PC-9 (cell line): ENCODE results near the gene NPEPL1.

ENCODE experiments used
- CTCF ChIP-seq: fragments of 200-600 bp; sonication (generic); conservative IDR thresholded peaks from 2 replicates; pipeline ENCODE4 v1.6.1; 2017; ENCODE audit warnings: mixed run types, antibody characterized with exemption, mild to moderate bottlenecking, moderate library complexity
- EZH2 ChIP-seq: fragments of 200-600 bp; sonication (generic); IDR thresholded peaks from 2 replicates; pipeline ENCODE4 v1.8.0; 2017; ENCODE audit warnings: antibody characterized with exemption, low read depth

DNA sequence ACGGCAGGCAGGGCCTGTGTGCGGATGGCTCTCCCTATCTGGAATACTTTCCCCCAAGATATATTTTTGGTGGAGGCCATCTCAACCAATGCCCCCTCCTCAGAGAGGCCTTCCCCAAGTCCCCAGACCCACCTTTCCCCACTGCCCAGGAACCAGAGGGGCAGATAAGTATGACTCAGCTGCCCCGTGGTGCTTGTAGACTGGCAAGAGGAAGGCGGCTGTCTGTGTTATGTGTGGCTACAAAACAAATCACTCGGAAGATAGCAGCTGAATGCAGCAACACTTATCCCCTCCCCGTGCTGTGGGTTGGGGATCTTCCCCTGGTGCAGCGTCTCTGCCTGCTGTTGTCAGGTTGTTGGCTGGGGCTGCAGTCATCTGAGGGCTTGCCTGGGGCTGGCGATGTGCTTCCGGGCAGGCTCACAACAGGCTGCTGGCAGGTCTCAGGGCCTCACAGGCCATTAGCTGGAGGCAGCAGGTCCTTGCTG lies 7.1 kb downstream of the NPEPL1 start:
- TF ChIP-seq CTCF, result no peak
- TF ChIP-seq EZH2, result no peak
